K562 treated with DMSO at 1 percent for 24 hours (cell line): ENCODE data around the gene NDNF. TPM values are rescaled to one million over a fixed set of nuclear protein-coding genes. Genes with fewer than 3 reads are reported as not detected.

ENCODE experiments used
- total RNA-seq: library from RNA; unstranded; fragments of 300-600 nt; gene quantifications from 2 replicates; pipeline ENCODE4 v1.2.3, GENCODE V29; 2022; ENCODE audit warnings: low read depth; ENCODE audit not compliant: insufficient read depth

Gene NDNF
- not detected in 2 replicates for total RNA-seq

GRCh38 chr4:121072224-121073003 is at the start of gene NDNF:
NDNF (minus strand) TSS chr4:121072535; CDS start chr4:121045837, 26,698 bp downstream.

Other genes starting within 250 kb of the NDNF start
- not detected in 2 replicates for gene PRDM5, start 149.8 kb downstream of the NDNF start, total RNA-seq
- not detected in 2 replicates for gene TNIP3, start 91.8 kb upstream of the NDNF start, total RNA-seq